ENCODE results near the gene NHP2.
A peak's percentile ranks its signal among the peaks of the same experiment; 100 is the strongest.
"Not testable (repeated sequence)": the region's sequence is repeated elsewhere in the genome, so short reads cannot be mapped to it uniquely, and the experiment has no call there.

NHP2 gene

DNA sequence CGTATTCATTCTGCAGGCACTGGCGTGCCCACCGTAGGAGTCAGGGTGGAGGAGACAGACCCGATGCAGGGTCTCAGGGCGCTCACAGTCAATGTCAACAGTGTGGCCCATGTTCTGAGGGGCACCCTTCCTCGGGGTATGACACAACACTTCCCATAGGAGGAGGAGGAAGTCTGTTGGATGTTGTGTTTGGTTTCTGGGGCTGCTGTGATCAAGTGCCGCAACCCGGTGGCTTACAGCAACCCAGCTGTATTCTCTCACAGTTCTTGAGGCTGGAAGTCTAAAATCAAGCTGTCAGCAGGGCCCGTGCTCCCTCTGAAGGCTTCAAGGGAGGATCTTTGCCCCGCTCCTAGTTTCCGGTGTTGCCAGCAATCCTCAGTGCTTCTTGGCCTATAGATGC, 45.0 kb upstream of the NHP2 start:
- no peaks in the 10 kb centered on the region for H3K36me3 ChIP-seq
- H3K27me3 ChIP-seq (ENCODE audit: insufficient read depth, low read depth, severe bottlenecking), result no peaks in the 10 kb centered on the region
- peak overlapping the region; percentile 20; the same call in 1 of the 2 replicates for H3K27ac ChIP-seq
- H3K9me3 ChIP-seq (ENCODE audit: severe bottlenecking), result no peaks in the 10 kb centered on the region
- no peak overlapping the region for H3K4me3 ChIP-seq (ENCODE audit: low read depth, low read length)
- DNase-seq, result no peak
- TF ChIP-seq, protein P1, sequence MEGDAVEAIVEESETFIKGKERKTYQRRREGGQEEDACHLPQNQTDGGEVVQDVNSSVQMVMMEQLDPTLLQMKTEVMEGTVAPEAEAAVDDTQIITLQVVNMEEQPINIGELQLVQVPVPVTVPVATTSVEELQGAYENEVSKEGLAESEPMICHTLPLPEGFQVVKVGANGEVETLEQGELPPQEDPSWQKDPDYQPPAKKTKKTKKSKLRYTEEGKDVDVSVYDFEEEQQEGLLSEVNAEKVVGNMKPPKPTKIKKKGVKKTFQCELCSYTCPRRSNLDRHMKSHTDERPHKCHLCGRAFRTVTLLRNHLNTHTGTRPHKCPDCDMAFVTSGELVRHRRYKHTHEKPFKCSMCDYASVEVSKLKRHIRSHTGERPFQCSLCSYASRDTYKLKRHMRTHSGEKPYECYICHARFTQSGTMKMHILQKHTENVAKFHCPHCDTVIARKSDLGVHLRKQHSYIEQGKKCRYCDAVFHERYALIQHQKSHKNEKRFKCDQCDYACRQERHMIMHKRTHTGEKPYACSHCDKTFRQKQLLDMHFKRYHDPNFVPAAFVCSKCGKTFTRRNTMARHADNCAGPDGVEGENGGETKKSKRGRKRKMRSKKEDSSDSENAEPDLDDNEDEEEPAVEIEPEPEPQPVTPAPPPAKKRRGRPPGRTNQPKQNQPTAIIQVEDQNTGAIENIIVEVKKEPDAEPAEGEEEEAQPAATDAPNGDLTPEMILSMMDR (IDR thresholded peaks at IDR 0.05; ENCODE audit: low read depth, low read length), result no peak

DNA sequence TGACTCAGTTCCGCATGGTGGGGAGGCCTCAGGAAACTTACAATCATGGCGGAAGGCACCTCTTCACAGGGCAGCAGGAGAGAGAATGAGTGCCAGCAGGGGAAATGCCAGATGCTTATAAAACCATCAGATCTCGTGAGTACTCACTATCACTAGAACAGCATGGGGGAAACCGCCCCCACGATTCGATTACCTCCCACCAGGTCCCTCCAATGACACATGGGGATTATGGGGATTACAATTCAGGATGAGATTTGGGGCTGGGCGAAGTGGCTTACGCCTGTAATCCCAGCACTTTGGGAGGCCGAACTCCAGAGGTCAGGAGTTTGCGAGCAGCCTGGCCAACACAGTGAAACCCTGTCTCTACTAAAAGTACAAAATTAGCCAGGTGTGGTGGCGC, 44.5 kb upstream of the NHP2 start:
- DNase-seq, result peak; percentile 64
- H3K27me3 ChIP-seq (ENCODE audit: insufficient read depth, low read depth, severe bottlenecking); H3K4me3 ChIP-seq (ENCODE audit: low read depth, low read length); H3K36me3 ChIP-seq; H3K9me3 ChIP-seq (ENCODE audit: severe bottlenecking); H3K27ac ChIP-seq: not testable (repeated sequence)

DNA sequence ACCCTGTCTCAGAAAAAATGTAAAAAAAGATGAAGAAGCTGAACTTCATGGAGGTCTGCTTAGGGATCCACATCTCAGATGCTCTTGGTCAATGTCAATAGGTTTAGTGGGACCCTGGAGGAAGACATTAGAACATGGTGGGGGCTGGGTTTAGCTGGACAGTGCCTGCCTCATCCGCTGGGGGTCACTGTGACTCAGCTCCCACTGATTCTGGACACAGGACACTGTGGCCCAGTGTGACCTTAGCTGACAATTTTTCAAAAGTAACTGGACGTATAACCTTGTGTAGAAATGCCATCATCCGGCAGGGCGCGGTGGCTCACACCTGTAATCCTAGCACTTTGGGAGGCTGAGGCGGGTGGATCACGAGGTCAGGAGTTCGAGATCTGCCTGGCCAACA, 43.3 kb upstream of the NHP2 start:
- Histone ChIP-seq H3K4me3 (ENCODE audit: low read depth, low read length) (no peak overlapping the region), H3K9me3 (ENCODE audit: severe bottlenecking) (no peaks in the 10 kb centered on the region), H3K27ac (no peak overlapping the region), H3K27me3 (ENCODE audit: insufficient read depth, low read depth, severe bottlenecking) (no peaks in the 10 kb centered on the region), H3K36me3 (no peaks in the 10 kb centered on the region)
- DNase-seq, result no peak
- TF ChIP-seq, protein P1 (IDR thresholded peaks at IDR 0.05; ENCODE audit: low read depth, low read length), result peak; percentile 56

DNA sequence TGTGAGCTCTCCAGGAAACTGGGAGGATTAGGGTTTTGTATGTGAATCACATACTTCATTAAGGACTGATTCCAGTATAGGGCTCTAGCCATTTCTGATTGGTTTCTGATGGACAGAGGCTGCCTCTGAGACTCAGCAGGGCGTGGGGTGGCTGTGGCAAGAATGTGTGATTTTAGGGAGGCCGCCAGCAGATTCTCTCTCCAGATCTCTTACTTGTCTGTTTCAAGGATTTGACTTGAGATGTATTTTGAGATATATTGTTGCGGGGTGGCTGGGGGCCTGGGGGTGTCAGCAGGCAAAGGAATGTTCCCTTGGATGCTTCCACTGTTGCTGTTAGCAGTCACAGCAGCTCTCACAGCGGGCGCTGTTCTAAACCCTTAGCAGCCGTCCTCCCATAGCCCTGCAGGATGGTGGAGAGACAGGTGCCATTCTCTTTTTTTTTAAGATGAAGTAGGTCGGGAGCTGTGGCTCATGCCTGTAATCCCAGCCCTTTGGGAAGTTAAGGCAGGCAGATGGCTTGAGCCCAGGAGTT, 42.7 kb upstream of the NHP2 start:
- Histone ChIP-seq H3K27me3 (ENCODE audit: insufficient read depth, low read depth, severe bottlenecking) (no peaks in the 10 kb centered on the region), H3K9me3 (ENCODE audit: severe bottlenecking) (no peaks in the 10 kb centered on the region), H3K36me3 (no peaks in the 10 kb centered on the region), H3K27ac (no peak overlapping the region), H3K4me3 (ENCODE audit: low read depth, low read length) (no peak overlapping the region)
- no peak for DNase-seq
- TF ChIP-seq, protein P1 (IDR thresholded peaks at IDR 0.05; ENCODE audit: low read depth, low read length), result no peak

DNA sequence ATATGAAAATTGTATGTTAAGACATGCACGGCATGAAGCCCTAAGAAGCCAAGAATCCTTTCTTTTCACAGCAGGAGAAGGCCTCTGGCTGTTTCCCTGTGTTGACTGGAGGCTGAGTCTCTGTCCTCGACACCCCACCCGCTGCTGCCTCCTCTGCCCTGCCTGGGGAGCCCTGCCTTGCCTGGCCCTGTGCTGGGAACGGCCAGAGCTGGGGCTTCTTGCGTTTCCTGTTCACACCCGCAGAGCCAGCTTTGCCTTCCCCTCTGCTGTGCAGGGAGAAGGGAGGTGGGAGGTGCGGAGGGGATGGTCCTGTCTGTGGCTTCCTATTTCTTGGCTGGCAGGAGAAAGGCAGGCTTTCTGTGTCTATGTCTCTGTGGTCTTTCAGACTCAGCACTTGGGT, 40.3 kb upstream of the NHP2 start:
- DNase-seq, result no peak
- no peaks in the 10 kb centered on the region for H3K36me3 ChIP-seq
- H3K27me3 ChIP-seq (ENCODE audit: insufficient read depth, low read depth, severe bottlenecking), result no peaks in the 10 kb centered on the region
- no peaks in the 10 kb centered on the region for H3K9me3 ChIP-seq (ENCODE audit: severe bottlenecking)
- TF ChIP-seq, protein P1 (IDR thresholded peaks at IDR 0.05; ENCODE audit: low read depth, low read length), result no peak
- H3K4me3 ChIP-seq (ENCODE audit: low read depth, low read length), result no peak overlapping the region
- H3K27ac ChIP-seq, result no peak overlapping the region

DNA sequence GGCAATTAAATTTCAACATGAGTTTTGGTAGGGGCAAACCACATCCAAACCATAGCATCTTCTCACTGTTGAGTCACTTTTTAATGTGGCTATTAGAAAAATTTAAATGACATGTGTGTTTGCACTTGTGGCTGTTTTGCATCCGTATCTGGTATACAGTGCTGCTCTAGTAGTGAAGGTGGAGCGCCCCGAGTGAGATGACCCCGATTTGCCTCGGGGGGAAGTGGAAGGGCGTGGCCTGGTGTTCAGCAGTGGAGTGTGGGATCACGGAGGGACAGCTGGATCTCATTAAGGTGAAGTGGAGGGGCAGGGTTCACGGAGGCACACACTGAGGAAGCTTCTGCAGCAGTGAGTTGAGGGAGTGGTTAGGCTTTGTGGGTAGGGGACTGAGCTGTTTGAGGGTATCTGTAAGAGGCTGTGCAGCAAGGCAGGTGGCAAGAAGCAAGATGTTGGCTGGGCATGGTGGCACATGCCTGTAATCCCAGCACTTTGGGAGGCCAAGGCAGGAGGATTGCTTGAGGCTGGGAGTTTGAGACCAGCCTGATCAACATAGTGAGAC, 39.6 kb upstream of the NHP2 start:
- Histone ChIP-seq H3K36me3 (no peaks in the 10 kb centered on the region), H3K27me3 (ENCODE audit: insufficient read depth, low read depth, severe bottlenecking) (no peaks in the 10 kb centered on the region), H3K27ac (no peak overlapping the region), H3K4me3 (ENCODE audit: low read depth, low read length) (no peak overlapping the region), H3K9me3 (ENCODE audit: severe bottlenecking) (no peaks in the 10 kb centered on the region)
- no peak for DNase-seq
- TF ChIP-seq, protein P1 (IDR thresholded peaks at IDR 0.05; ENCODE audit: low read depth, low read length), result no peak

All from WERI-Rb-1 (cell line).